ENCODE results near the gene MGAT5. TPM values are rescaled to one million over a fixed set of nuclear protein-coding genes. Genes with fewer than 3 reads are reported as not detected.

Gene MGAT5
- total RNA-seq, 1 donor from 2014 or later = 57.3 TPM

- peak; percentile 39 for DNase-seq (ENCODE audit: low read depth, low spot score)
Observed at GRCh38 chr2:134301099-134301927, 47.4 kb downstream of the MGAT5 start.

DNA sequence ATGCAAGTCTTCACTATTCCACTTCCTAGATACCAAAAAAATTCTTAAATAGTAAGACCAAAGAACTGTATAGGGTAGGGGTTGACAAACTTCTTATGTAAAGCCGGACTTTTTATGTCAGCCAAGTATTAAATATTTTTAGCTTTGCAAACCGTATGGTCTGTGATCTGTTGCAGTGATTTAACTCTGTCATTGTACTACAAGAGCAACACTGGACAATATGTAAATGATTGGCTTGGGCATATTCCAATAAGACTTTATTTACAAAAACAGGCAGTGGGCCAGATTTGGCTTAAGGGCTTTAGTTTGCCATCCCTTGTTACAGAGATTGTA is 48.0 kb downstream of the MGAT5 start:
- no peak for DNase-seq (ENCODE audit: low read depth, low spot score)

DNA sequence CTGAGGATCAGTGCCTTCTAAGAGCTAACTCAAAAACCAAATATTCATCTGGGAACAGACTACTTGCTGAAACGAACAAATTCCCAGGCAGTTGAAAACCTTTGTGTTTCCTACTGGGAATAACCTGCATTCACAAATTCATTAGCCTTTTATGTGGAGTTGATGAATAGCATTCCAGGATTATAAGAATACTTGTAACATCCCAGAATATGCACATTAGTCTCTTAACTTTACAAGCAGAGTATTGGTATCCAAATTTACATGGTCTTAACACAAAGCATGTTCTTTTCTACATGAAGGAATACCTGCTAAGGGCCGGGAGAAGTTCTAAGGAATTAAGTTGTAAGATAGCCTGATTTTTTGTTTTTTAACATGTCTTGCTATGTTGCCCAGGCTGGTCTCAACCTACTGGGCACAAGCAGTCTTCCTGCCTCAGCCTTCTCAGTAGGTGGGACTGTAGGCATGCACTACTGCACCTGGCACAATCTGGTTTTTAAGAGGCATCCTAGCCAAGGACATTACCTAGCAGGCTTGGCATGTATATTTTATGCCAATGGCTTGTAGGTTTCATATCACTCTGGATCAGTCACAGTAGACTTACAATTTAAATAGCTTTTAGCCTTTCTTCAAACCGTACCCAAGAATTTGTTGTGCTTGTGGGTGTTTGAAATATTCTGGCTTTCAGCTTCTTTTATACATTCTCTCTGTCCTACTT is 50.7 kb downstream of the MGAT5 start:
- DNase-seq (ENCODE audit: low read depth, low spot score) = no peak

DNA sequence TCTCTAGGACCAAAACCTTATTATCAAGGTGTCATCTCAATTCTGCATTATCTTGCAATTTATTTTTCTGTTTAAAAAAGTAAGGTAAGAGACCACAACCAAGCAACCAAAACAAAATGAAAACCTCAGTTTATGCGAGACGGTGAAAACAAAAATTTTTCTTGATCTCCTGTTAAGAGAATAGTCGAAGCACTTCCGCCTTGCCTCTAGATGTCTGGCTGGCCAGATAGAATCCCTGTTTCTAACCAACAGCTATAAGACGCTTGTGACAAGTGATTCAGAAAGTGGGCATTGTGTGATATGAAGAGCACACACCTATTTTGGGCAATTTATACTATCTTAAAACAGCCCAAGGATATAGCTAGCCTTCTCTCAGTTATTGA is 51.2 kb downstream of the MGAT5 start:
- no peak for DNase-seq (ENCODE audit: low read depth, low spot score)

DNA sequence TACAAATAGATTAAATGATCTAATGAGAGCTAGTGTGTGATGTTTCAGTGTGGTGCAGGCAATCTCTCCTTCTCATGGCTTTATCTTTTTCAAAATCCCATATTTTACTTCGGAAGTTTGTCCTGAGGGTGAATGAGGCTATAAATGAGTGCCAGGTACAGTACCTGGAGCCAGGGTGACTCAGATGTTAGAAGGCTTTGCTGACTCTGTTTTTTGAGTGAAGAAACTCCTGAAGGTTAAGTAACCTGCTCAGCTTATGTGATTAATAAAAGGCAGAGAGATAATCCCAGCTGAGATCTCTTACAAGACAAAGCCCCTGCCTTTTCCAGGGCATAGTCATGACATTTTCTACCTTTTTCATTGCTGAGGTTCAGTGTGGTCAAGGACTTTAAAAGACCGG is 52.6 kb downstream of the MGAT5 start:
- no peak for DNase-seq (ENCODE audit: low read depth, low spot score)

GRCh38 chr2:134307334-134307733 is 53.5 kb downstream of the MGAT5 start:
- peak; percentile 67 for DNase-seq (ENCODE audit: low read depth, low spot score)

GRCh38 chr2:134308474-134309385 is 54.9 kb downstream of the MGAT5 start:
- no peak for DNase-seq (ENCODE audit: low read depth, low spot score)

DNA sequence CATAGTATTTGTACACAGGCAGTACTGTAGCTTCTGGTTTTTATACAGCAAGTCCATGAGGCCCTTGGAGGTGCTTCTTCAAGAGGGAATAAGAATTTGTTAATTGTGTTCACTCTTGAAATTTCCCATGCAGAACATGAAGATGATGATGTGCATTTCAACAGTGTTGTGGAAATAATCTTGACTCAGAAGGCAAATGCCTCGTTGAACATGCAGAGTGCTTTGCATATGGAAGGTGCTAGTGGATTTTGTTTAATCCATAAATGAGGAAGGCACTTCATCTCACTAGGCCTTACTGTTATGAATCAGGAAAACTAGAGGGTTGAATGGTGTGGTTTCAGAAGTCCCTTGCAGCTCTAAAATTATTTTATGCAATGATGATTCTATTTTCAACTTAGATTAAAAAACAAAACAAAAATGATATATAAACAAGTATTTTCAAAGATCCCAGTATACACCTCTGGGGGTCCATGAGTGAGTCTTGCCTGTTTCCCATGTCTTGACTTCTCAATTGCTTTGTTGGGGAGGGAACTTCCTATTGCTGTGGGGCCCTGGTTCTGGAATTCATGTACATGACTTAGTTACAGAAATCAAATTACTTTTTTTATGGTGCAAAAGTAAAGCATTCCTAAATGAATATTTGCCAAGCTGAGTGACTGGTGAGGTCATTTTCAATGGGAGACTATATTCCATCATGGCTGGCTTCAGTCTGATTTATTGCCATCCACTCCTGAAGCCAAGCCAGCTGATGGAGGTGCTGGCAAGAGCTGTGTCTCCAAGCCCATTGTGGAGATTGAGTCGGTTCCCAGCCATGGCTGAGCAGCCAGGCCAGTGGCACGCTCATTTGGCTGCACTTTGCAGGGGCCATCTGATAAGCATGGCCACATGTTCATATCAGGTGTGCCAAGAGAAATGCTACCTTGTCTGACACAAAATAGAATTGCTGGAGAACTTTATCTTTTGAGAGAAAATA is 56.5 kb downstream of the MGAT5 start:
- peak; percentile 26 for DNase-seq (ENCODE audit: low read depth, low spot score)

DNA sequence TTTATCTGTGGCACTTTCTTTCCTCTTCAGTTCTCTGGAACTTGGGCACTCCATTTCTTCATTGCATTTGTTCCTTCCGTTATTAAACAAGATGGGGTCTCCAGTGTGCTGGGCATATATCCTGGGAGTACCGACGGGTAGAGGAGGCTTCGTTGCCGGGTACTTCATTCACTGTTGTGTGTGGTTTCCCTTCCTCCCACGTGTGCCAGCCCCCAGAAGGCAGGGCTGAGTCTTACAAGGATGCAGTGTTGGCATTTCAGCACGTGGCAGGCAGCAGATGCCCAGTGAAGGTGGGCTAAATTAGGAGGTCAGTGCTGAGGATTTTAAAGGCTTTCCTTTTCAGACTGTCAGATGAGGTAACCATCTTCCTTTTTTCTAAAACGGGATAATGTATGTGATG is 58.6 kb downstream of the MGAT5 start:
- DNase-seq (ENCODE audit: low read depth, low spot score) = no peak

GRCh38 chr2:134314202-134314601 is 60.3 kb downstream of the MGAT5 start:
- no peak for DNase-seq (ENCODE audit: low read depth, low spot score)

GRCh38 chr2:134314681-134315368 is 61.0 kb downstream of the MGAT5 start:
- DNase-seq (ENCODE audit: low read depth, low spot score) = no peak

- DNase-seq (ENCODE audit: low read depth, low spot score) = no peak
Observed at GRCh38 chr2:134315471-134315870, 61.6 kb downstream of the MGAT5 start.

- no peak for DNase-seq (ENCODE audit: low read depth, low spot score)
Observed at GRCh38 chr2:134319596-134320254, 65.9 kb downstream of the MGAT5 start.

GRCh38 chr2:134320930-134321329 is 67.1 kb downstream of the MGAT5 start:
- DNase-seq (ENCODE audit: low read depth, low spot score) = no peak

- DNase-seq (ENCODE audit: low read depth, low spot score) = no peak
Observed at GRCh38 chr2:134323777-134324176, 69.9 kb downstream of the MGAT5 start.

DNA sequence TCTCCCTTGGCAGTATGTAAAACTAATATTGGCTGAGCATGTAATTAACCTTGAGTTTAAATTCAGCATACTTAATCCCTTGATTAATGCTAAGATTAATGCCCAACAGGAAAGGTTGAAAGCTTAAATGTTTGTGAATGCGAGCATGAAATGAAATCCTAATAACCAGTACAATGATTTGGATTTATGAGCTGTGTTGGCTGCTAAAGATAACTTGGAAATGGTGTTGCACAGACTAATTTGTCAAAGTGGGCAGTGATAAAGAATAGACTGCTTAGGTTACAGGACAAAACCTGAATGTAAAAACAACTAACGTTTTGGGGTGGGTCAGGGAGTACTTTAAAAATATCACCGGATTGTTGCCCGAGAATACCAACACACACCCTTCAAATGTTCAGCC is 70.6 kb downstream of the MGAT5 start:
- DNase-seq (ENCODE audit: low read depth, low spot score) = no peak

DNA sequence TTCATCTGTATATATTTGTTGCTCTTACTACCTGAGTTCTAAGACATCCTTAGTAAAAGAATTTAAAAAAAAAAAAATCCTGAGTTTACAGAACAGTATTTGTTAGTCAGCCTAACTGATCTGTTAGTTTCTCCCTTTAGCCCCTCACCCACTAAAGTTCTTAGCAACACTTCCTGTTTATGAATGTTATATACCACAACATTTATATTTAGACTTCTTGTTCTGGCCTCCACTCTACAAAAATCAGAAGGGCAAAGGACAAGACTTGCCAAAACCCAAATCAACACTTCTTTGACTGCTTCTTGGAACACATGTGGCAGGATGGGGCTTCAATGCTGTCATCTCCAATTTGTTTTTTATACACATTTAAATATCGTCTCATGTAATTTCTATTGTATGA is 71.1 kb downstream of the MGAT5 start:
- DNase-seq (ENCODE audit: low read depth, low spot score) = no peak

DNA sequence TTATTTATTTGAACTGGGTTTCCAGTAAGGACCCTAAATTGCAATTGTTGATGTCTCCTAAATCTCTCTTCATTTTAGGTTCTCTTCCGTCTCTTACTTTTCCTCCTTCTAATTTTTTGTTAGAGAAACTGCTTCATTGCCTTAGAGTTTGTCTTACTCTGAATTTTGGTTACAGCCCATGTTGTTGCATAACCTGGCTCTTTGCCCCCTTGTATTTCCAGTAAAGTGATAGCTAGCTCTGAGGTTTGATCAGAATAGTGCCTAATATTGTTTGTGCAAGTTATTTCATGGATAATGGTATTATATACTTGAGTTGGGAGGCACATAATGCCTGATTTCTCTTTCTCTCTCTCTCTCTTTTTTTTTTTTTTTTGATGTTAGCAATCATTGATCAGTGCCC is 71.8 kb downstream of the MGAT5 start:
- DNase-seq (ENCODE audit: low read depth, low spot score) = no peak

DNA sequence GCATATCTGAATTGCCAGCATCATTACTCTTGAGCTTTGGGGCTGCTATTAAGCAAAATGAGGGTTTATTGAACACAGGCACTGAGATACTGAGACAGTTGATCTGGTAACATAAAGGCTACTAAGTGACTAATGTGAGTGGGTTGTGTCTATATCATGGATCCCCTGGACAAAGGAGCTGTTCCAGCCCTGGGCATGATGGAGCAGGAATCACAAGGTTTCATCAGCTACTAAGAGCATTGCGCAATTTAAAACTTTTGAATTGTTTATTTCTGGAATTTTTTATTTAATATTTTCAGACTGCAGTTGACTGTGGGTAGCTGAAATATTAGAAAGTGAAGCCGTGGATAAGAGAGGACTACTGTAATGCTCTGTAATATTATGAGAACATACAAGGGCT is 73.5 kb downstream of the MGAT5 start:
- DNase-seq (ENCODE audit: low read depth, low spot score) = no peak

DNA sequence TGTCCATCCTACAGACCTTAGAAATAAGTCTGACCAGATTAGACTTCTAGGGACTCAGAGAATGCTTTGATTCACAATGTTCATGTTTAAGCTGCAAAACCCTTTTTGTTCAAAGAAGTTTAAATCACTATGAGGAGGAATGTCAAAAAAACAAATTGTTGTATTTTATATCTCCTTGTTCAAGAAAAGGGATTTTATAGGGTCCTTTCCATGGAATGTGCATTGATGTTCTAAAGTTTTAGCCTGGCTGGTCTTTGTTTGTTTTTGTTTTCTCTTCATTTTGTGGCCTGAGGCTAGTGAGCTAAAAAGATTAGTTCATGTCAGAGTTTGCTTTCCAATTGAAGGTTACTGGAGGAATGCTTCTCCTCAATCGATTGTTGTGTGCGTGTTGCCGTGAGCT is 77.2 kb downstream of the MGAT5 start:
- no peak for DNase-seq (ENCODE audit: low read depth, low spot score)
